ENCODE measurements around the gene DGKB. TPM values are rescaled to one million over a fixed set of nuclear protein-coding genes. Genes with fewer than 3 reads are reported as not detected.

DGKB gene
- total and polyA plus RNA-seq, 2 donors from 2014 or later: 0.26 to 1.5 TPM

- intact Hi-C loops (cut with DNase I): no loop called here
- FAIRE-seq: no peak
Observed at GRCh38 chr7:14398526-14398925, 504.0 kb downstream of the DGKB start.

GRCh38 chr7:14395860-14396259, 506.7 kb downstream of the DGKB start:
- FAIRE-seq (no peak), DNase-seq (no peak)
- Histone ChIP-seq H3K36me3 (ENCODE audit: control insufficient read depth in 2 of 3, insufficient read depth in 3 of 3, low read length in 3 of 3) (no peaks in the 10 kb centered on the region), H3K4me3 (ENCODE audit: low read length in 3 of 3) (no peak overlapping the region), H3K27me3 (ENCODE audit: control insufficient read depth, insufficient read depth, low read length) (no peaks in the 10 kb centered on the region), H3K9ac (ENCODE audit: low read length in 3 of 3) (no peak overlapping the region), H3K27ac (ENCODE audit: low read depth in 2 of 2, low read length in 2 of 2) (no peak overlapping the region), H3K4me1 (ENCODE audit: control insufficient read depth in 2 of 3, insufficient read depth in 2 of 3, low read depth in 1 of 3, low read length in 3 of 3) (no peaks in the 10 kb centered on the region), H3K9me3 (ENCODE audit: control insufficient read depth in 2 of 3, insufficient read depth in 1 of 3, low read length in 3 of 3) (no peaks in the 10 kb centered on the region)
- intact Hi-C loops (cut with DNase I): no loop called here
- TF ChIP-seq, protein P1, sequence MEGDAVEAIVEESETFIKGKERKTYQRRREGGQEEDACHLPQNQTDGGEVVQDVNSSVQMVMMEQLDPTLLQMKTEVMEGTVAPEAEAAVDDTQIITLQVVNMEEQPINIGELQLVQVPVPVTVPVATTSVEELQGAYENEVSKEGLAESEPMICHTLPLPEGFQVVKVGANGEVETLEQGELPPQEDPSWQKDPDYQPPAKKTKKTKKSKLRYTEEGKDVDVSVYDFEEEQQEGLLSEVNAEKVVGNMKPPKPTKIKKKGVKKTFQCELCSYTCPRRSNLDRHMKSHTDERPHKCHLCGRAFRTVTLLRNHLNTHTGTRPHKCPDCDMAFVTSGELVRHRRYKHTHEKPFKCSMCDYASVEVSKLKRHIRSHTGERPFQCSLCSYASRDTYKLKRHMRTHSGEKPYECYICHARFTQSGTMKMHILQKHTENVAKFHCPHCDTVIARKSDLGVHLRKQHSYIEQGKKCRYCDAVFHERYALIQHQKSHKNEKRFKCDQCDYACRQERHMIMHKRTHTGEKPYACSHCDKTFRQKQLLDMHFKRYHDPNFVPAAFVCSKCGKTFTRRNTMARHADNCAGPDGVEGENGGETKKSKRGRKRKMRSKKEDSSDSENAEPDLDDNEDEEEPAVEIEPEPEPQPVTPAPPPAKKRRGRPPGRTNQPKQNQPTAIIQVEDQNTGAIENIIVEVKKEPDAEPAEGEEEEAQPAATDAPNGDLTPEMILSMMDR (IDR thresholded peaks at IDR 0.05; ENCODE audit: borderline replicate concordance, extremely low read depth, insufficient read depth): no peak

More at GRCh38 chr7:14398526-14398925, 504.0 kb downstream of the DGKB start:
- H3K4me1 ChIP-seq (ENCODE audit: control insufficient read depth in 2 of 3, insufficient read depth in 2 of 3, low read depth in 1 of 3, low read length in 3 of 3): no peaks in the 10 kb centered on the region
- H3K27me3 ChIP-seq (ENCODE audit: control insufficient read depth, insufficient read depth, low read length): no peaks in the 10 kb centered on the region
- H3K36me3 ChIP-seq (ENCODE audit: control insufficient read depth in 2 of 3, insufficient read depth in 3 of 3, low read length in 3 of 3): no peaks in the 10 kb centered on the region
- no peak overlapping the region for H3K27ac ChIP-seq (ENCODE audit: low read depth in 2 of 2, low read length in 2 of 2)
- no peaks in the 10 kb centered on the region for H3K9me3 ChIP-seq (ENCODE audit: control insufficient read depth in 2 of 3, insufficient read depth in 1 of 3, low read length in 3 of 3)
- DNase-seq: no peak
- no peak overlapping the region for H3K9ac ChIP-seq (ENCODE audit: low read length in 3 of 3)
- no peak overlapping the region for H3K4me3 ChIP-seq (ENCODE audit: low read length in 3 of 3)
- TF ChIP-seq, protein P1 (IDR thresholded peaks at IDR 0.05; ENCODE audit: borderline replicate concordance, extremely low read depth, insufficient read depth): no peak

- no peak for FAIRE-seq
- intact Hi-C loops (cut with DNase I): no loop called here
- Histone ChIP-seq H3K9ac (ENCODE audit: low read length in 3 of 3) (no peak overlapping the region), H3K4me3 (ENCODE audit: low read length in 3 of 3) (no peak overlapping the region), H3K27me3 (ENCODE audit: control insufficient read depth, insufficient read depth, low read length) (no peaks in the 10 kb centered on the region), H3K27ac (ENCODE audit: low read depth in 2 of 2, low read length in 2 of 2) (no peak overlapping the region), H3K36me3 (ENCODE audit: control insufficient read depth in 2 of 3, insufficient read depth in 3 of 3, low read length in 3 of 3) (no peaks in the 10 kb centered on the region), H3K4me1 (ENCODE audit: control insufficient read depth in 2 of 3, insufficient read depth in 2 of 3, low read depth in 1 of 3, low read length in 3 of 3) (no peaks in the 10 kb centered on the region), H3K9me3 (ENCODE audit: control insufficient read depth in 2 of 3, insufficient read depth in 1 of 3, low read length in 3 of 3) (no peaks in the 10 kb centered on the region)
- no peak for DNase-seq
- TF ChIP-seq, protein P1 (IDR thresholded peaks at IDR 0.05; ENCODE audit: borderline replicate concordance, extremely low read depth, insufficient read depth): no peak
Observed at GRCh38 chr7:14394786-14395185, 507.8 kb downstream of the DGKB start.

DNA sequence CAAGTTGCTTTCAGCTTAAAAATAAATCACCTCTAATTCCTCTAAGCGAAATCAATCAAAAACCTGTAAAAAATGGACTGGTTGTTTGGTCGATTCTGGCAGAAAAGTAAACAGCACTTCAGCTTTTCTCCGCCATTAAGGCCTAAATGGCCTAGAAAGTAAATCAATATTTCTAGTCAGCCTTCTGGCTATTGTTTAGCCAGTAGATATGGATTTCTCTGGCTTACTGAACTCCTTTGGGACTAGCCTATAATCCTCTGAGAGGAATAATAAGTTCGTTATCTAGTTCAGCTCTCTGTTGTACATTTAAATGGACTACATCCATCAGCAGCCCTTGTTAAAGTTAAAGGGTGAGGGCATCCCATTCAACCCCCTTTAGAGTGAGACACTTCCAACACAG, 513.0 kb downstream of the DGKB start:
- Histone ChIP-seq H3K27ac (ENCODE audit: low read depth in 2 of 2, low read length in 2 of 2) (no peak overlapping the region), H3K27me3 (ENCODE audit: control insufficient read depth, insufficient read depth, low read length) (no peaks in the 10 kb centered on the region), H3K4me1 (ENCODE audit: control insufficient read depth in 2 of 3, insufficient read depth in 2 of 3, low read depth in 1 of 3, low read length in 3 of 3) (no peaks in the 10 kb centered on the region), H3K9ac (ENCODE audit: low read length in 3 of 3) (no peak overlapping the region), H3K36me3 (ENCODE audit: control insufficient read depth in 2 of 3, insufficient read depth in 3 of 3, low read length in 3 of 3) (no peaks in the 10 kb centered on the region), H3K9me3 (ENCODE audit: control insufficient read depth in 2 of 3, insufficient read depth in 1 of 3, low read length in 3 of 3) (no peaks in the 10 kb centered on the region), H3K4me3 (ENCODE audit: low read length in 3 of 3) (no peak overlapping the region)
- TF ChIP-seq, protein P1 (IDR thresholded peaks at IDR 0.05; ENCODE audit: borderline replicate concordance, extremely low read depth, insufficient read depth): no peak
- intact Hi-C loops (cut with DNase I): no loop called here
- FAIRE-seq (no peak), DNase-seq (no peak)

Data from kidney (tissue), 14 donors.